K562 (cell line): ENCODE results near the gene MIEF1. TPM values are rescaled to one million over a fixed set of nuclear protein-coding genes. Genes with fewer than 3 reads are reported as not detected.

Experiments
- ATAC-seq: fragments of 200-7000 bp; cut with Tn5 transposase; 3 replicates; pipeline ENCODE4 v1.9.1; 2020; ENCODE audit warnings: moderate library complexity
- BruUV-seq: library from RNA; stranded (reverse); fragments of 400-500 nt; replicated peaks from 2 replicates; lab custom pipeline; 2021; lab: Mats Ljungman, UMichigan
- CTCF ChIA-PET: fragments of 300-600 bp; formaldehyde crosslinking; extraction: SDS; loops from one replicate; lab custom pipeline; 2021; ENCODE audit warnings: low intra/inter-chr PET ratio; lab: Yijun Ruan, JAX
- POLR2A ChIA-PET: fragments of 300-600, 350-650 bp; sonication (Branson Sonifier 250); formaldehyde crosslinking; extraction: SDS; loops from one replicate; lab custom pipeline; 2021; ENCODE audit warnings: antibody characterized with exemption, inconsistent platforms; lab: Yijun Ruan, JAX
- DNase-seq, 4 experiments: peaks; one replicate each; pipeline versions ENCODE4 v3.0.0 to v3.0.0-alpha.2; 2011 to 2018; ENCODE audit warnings: low spot score in 3 of 4, mixed read lengths in 3 of 4; ENCODE audit errors: extremely low read depth in 1 of 4
- FAIRE-seq: peaks from 2 replicates; lab custom pipeline; 2011; peaks lifted over from hg19 to GRCh38; lab: Jason Lieb, UNC
- H2AFZ ChIP-seq: 2 replicates; pipeline ENCODE4 v1.6.0; 2011; ENCODE audit warnings: low read depth, low read length, control low read depth, inconsistent platforms
- H3K27ac ChIP-seq: fragments of 200-600 bp; 3 replicates; pipeline ENCODE4 v1.8.0; 2011; ENCODE audit warnings: low read depth, mild to moderate bottlenecking, control low read depth, inconsistent platforms, low read length, moderate library complexity, mixed read lengths; ENCODE audit errors: extremely low read depth
- H3K27me3 ChIP-seq, 2 experiments: fragments of 300-600 bp in 1 of 2; 2 replicates in 1 of 2; 3 replicates in 1 of 2; pipeline versions ENCODE4 v1.6.0 to v1.8.0; 2011; ENCODE audit warnings: inconsistent platforms in 2 of 2, low read length in 2 of 2, mild to moderate bottlenecking in 1 of 2, mixed read lengths in 1 of 2, moderate library complexity in 1 of 2; ENCODE audit not compliant: control insufficient read depth in 2 of 2, insufficient read depth in 2 of 2
- H3K36me3 ChIP-seq: fragments of 300-600 bp; 3 replicates; pipeline ENCODE4 v1.8.0; 2011; ENCODE audit warnings: mild to moderate bottlenecking, low read length, inconsistent platforms; ENCODE audit not compliant: control insufficient read depth, insufficient read depth
- H3K4me1 ChIP-seq, 2 experiments: fragments of 200-600 bp in 1 of 2; replicated peaks in 1 of 2; 2 replicates in 1 of 2; 3 replicates in 1 of 2; pipeline versions ENCODE4 v1.5.1 to v1.8.0; 2011; ENCODE audit warnings: inconsistent platforms in 2 of 2, low read length in 2 of 2, mild to moderate bottlenecking in 1 of 2, mixed read lengths in 1 of 2, moderate library complexity in 1 of 2; ENCODE audit not compliant: control insufficient read depth in 2 of 2, insufficient read depth in 2 of 2
- H3K4me2 ChIP-seq: 2 replicates; pipeline ENCODE4 v1.6.1; 2011; ENCODE audit warnings: low read length, control low read depth, inconsistent platforms, mixed read lengths; ENCODE audit not compliant: insufficient read depth
- H3K4me3 ChIP-seq: fragments of 200-600 bp; sonication (generic), shearing (Covaris generic); 2 replicates; pipeline ENCODE4 v1.5.1; 2016; ENCODE audit warnings: control low read depth, inconsistent platforms
- H3K79me2 ChIP-seq: fragments of 200-600 bp; 3 replicates; pipeline ENCODE4 v1.8.0; 2011; ENCODE audit warnings: low read length, inconsistent platforms; ENCODE audit not compliant: control insufficient read depth, insufficient read depth
- H3K9ac ChIP-seq, 2 experiments: 2 replicates each; pipeline versions ENCODE4 v1.6.0 to v1.6.1; 2011; ENCODE audit warnings: low read depth in 2 of 2, low read length in 2 of 2, control low read depth in 1 of 2, inconsistent platforms in 1 of 2, mild to moderate bottlenecking in 1 of 2, mixed read lengths in 1 of 2; ENCODE audit not compliant: insufficient read depth in 1 of 2
- H3K9me1 ChIP-seq: one replicate; pipeline ENCODE4 v1.6.0; 2011; ENCODE audit warnings: inconsistent platforms, mild to moderate bottlenecking, low read length, moderate library complexity; ENCODE audit not compliant: control insufficient read depth, insufficient read depth
- H3K9me3 ChIP-seq: replicated peaks from 2 replicates; pipeline ENCODE4 v1.5.1; 2011; ENCODE audit warnings: low read depth, low read length, inconsistent platforms; ENCODE audit not compliant: control insufficient read depth, insufficient read depth
- H4K20me1 ChIP-seq: replicated peaks from 2 replicates; pipeline ENCODE4 v1.6.1; 2011; ENCODE audit warnings: low read length, inconsistent platforms, mixed read lengths; ENCODE audit not compliant: control insufficient read depth, insufficient read depth
- ARHGAP35 ChIP-seq: fragments of 450-650 bp; IDR thresholded peaks from 2 replicates; pipeline ENCODE4 v1.6.1; 2018; ENCODE audit not compliant: partially characterized antibody
- BCL6 ChIP-seq: fragments of 250-450 bp; sonication (Bioruptor Pico); IDR thresholded peaks from 2 replicates; pipeline ENCODE4 v1.4.0; 2020
- ELK1 ChIP-seq: sonication (generic); formaldehyde crosslinking; IDR thresholded peaks from 2 replicates; pipeline ENCODE4 v1.8.1; 2022; ENCODE audit warnings: missing genetic modification reagents
- GATAD2A ChIP-seq: fragments of 450-650 bp; IDR thresholded peaks from 2 replicates; pipeline ENCODE4 v1.6.1; 2017
- GTF2F1 ChIP-seq: IDR thresholded peaks from 2 replicates; pipeline ENCODE4 v1.6.1; 2011; ENCODE audit warnings: low read depth, low read length, improper control_type of control experiment
- ILF3 ChIP-seq: fragments of 450-650 bp; IDR thresholded peaks from 2 replicates; pipeline ENCODE4 v1.6.1; 2018; ENCODE audit warnings: antibody characterized with exemption, mild to moderate bottlenecking, moderate library complexity, borderline replicate concordance
- MAFK ChIP-seq: IDR thresholded peaks from 2 replicates; pipeline ENCODE4 v1.6.1; 2011; ENCODE audit warnings: low read length, improper control_type of control experiment
- NONO ChIP-seq, 2 experiments: fragments of 200-400 bp in 1 of 2; fragments of 450-650 bp in 1 of 2; formaldehyde crosslinking in 1 of 2; IDR thresholded peaks; 2 replicates each; pipeline ENCODE4 v1.6.1; 2017; ENCODE audit warnings: low read depth in 2 of 2, mild to moderate bottlenecking in 2 of 2, moderate library complexity in 2 of 2, low read length in 1 of 2
- SRSF3 ChIP-seq: fragments of 200-400 bp; formaldehyde crosslinking; IDR thresholded peaks from 2 replicates; pipeline ENCODE4 v1.6.1; 2016; ENCODE audit warnings: mild to moderate bottlenecking, low read length, moderate library complexity; ENCODE audit not compliant: insufficient read depth
- SRSF9 ChIP-seq: fragments of 200-400 bp; formaldehyde crosslinking; IDR thresholded peaks from 2 replicates; pipeline ENCODE4 v1.6.1; 2017; ENCODE audit warnings: low read depth, low read length, borderline replicate concordance
- SUPT5H ChIP-seq: fragments of 450-650 bp; IDR thresholded peaks from 2 replicates; pipeline ENCODE4 v1.6.1; 2016
- TARDBP ChIP-seq: fragments of 450-650 bp; IDR thresholded peaks from 2 replicates; pipeline ENCODE4 v1.6.1; 2016
- TEAD1 ChIP-seq, 2 experiments: fragments of 450-650 bp in 1 of 2; sonication (generic) in 1 of 2; formaldehyde crosslinking; IDR thresholded peaks; 2 replicates each; pipeline versions ENCODE4 v1.4.0 to v1.8.0; 2020 to 2022; ENCODE audit warnings: mild to moderate bottlenecking in 2 of 2, missing genetic modification reagents in 1 of 2
- TRIM24 ChIP-seq, 2 experiments: fragments of 450-650 bp; IDR thresholded peaks; 2 replicates each; pipeline ENCODE4 v1.6.1; 2016
- ZBTB33 ChIP-seq: sonication (generic); formaldehyde crosslinking; IDR thresholded peaks from 2 replicates; pipeline ENCODE4 v1.8.1; 2023; ENCODE audit warnings: mild to moderate bottlenecking, missing genetic modification reagents
- ZNF592 ChIP-seq: fragments of 450-650 bp; IDR thresholded peaks from 2 replicates; pipeline ENCODE4 v1.6.1; 2017; ENCODE audit warnings: antibody characterized with exemption, mild to moderate bottlenecking
- WGBS: fragments of 100-300 bp; shearing (Covaris generic); methylation state at CpG from one replicate; pipeline ENCODE4 v1.1.6; 2016; ENCODE audit warnings: low coverage, mixed read lengths; ENCODE audit not compliant: insufficient coverage; ENCODE audit errors: missing lambda C conversion rate; 5-methylcytosine and 5-hydroxymethylcytosine counted together
- in situ Hi-C: fragments of 300-500 bp; cut with MboI; formaldehyde crosslinking; loops from 4 replicates; pipeline ENCODE4 v1.15.0; 2018; ENCODE audit warnings: inconsistent platforms, mixed read lengths
- intact Hi-C: fragments of 100-400 bp; cut with micrococcal nuclease; formaldehyde crosslinking; loops from 2 replicates; pipeline ENCODE4 v1.14.2; 2022
- polyA plus RNA-seq, 8 experiments: library from polyadenylated mRNA; depleted of rRNA in 4 of 8; stranded (reverse) in 5 of 8; unstranded in 3 of 8; fragments of >200 nt; fragmentation: Nextera tagmentation in 2 of 8; fragmentation: Illumina TruSeq in 1 of 8; extraction: Ambion mirVana in 2 of 8; extraction: Trizol in 1 of 8; gene quantifications; 2 replicates each; pipeline versions ENCODE4 v1.2.1 to v1.2.3, GENCODE V29; 2011 to 2014; ENCODE audit warnings: inconsistent platforms in 1 of 8, missing spikeins in 1 of 8
- total RNA-seq, 7 experiments: library from RNA; depleted of rRNA in 6 of 7; stranded (reverse); fragments of >200 nt in 6 of 7; fragmentation: Illumina TruSeq in 2 of 7; extraction: Trizol in 2 of 7; gene quantifications; 2 replicates each; pipeline versions ENCODE4 v1.2.1 to v1.2.3, GENCODE V29; 2011 to 2021; ENCODE audit warnings: low replicate concordance in 1 of 7

MIEF1 gene
- total and polyA plus RNA-seq, 9 of the 15 experiments (the other 6 are each of a cell fraction or from before 2014, with no cell fraction given): 10.9 to 51.8 (median 25.5) TPM

- TF ChIP-seq TEAD1 (CRISPR knock-in tag; IDR thresholded peaks at IDR 0.05) (no peak), SRSF9 (no peak)
- TF ChIP-seq, all 486 proteins: peak for 0
These were observed 3.7 kb upstream of the MIEF1 start (continued) for GRCh38 chr22:39498368-39498767.

GRCh38 chr22:39498802-39499201 lies 3.3 kb upstream of the MIEF1 start:
- H3K9ac ChIP-seq: no peak overlapping the region
- no peak for ATAC-seq
- in situ Hi-C loops (no loop called here), intact Hi-C loops (loop anchor here (5.0 kb wide), 1 partner anchor 33 kb away; the partner anchor contains the start of gene RPS19BP1)
- H3K4me1 ChIP-seq: peaks cover 24 to 35% of the 10 kb centered on the region in 2 experiments
- no peaks in the 10 kb centered on the region for H4K20me1 ChIP-seq
- POLR2A ChIA-PET: interaction anchor here (1.0 to 2.2 kb wide), 4 partner anchors 21 to 27 kb away, joined by 4 to 10 read pairs (median 4); no protein-coding TSS in a partner anchor
- peaks cover 17% of the 10 kb centered on the region for H3K79me2 ChIP-seq
- H3K9me3 ChIP-seq: no peaks in the 10 kb centered on the region
- no peak overlapping the region for H3K4me3 ChIP-seq
- no peaks in the 10 kb centered on the region for H3K9me1 ChIP-seq
- H3K27me3 ChIP-seq: no peaks in the 10 kb centered on the region
- no peak overlapping the region for H3K27ac ChIP-seq
- DNase-seq: no peak
- no peak overlapping the region for H2AFZ ChIP-seq
- peaks cover 13% of the 10 kb centered on the region for H3K36me3 ChIP-seq
- CTCF ChIA-PET: interaction anchor here (0.6 kb wide), 1 partner anchor 846 kb away, joined by 3 read pairs; no protein-coding TSS in a partner anchor
- H3K4me2 ChIP-seq: no peak overlapping the region
- WGBS: 38% methylated on average over 1 of the region's 3 CpGs
- no peak for FAIRE-seq
- BruUV-seq: no TSS peak
- TF ChIP-seq ZNF592 (no peak), ELK1 (CRISPR knock-in tag) (no peak), MAFK (no peak), ARHGAP35 (no peak), BCL6 (CRISPR knock-in tag) (no peak), SUPT5H (no peak), GATAD2A (no peak), ILF3 (no peak), ZBTB33 (no peak), SRSF3 (no peak), NONO (IDR thresholded peaks at IDR 0.05; ENCODE audit: low read depth in 2 of 2, low read length in 1 of 2) (no peak), TARDBP (no peak), GTF2F1 (no peak), TRIM24 (IDR thresholded peaks at IDR 0.05) (no peak)
